ENCODE data around the gene FCRL6. TPM values are rescaled to one million over a fixed set of nuclear protein-coding genes. Genes with fewer than 3 reads are reported as not detected.

FCRL6 gene
- total RNA-seq, 1 donor from 2014 or later: not detected

DNA sequence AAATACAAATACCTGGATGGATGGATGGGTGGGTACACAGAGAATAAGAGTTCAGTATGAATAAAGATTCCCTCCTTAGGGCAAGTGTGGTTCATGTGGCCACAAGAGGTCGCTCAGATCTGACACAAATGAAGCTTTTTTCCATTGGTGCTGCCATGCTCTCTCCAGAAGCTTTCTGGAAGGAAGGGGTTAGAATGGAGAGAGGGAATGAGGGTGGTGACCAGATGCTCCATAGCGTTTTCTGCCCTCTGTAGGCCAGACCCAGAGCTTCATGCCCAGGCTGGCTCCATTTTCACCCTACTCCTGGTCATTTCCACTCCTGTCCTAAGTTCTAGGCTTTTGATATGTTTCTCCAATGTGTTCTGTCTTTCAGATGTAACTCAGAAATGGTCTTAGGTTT is 3.3 kb upstream of the FCRL6 start:
- intact Hi-C loops (cut with micrococcal nuclease): loop anchor here (1.0 kb wide), 3 partner anchors 92 to 208 kb away; no protein-coding TSS in a partner anchor

DNA sequence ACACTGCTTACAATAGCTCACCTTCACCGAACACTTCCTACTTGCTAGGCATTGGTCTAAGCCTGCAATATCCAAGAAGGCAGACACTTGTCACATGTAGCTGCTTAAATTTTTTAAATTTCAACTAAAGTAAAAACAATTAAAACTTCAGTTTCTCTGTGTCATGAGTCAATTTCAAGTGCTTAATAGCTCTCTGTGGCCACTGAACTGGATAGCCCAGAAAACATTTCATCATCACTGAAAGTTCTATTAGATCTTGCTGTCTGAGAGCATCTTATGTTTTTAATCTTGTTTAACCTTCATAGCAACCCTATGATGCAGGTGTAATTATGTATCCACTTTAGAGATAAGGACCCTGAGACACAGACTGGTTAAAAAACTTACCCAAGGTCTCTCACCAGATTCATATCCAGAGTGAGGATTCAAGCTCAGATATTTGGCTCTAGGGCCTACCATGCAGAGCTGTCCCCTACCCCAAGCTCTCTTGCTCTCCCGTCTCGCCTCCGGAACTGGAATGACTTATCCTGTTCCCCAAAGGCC is 2.6 kb upstream of the FCRL6 start:
- intact Hi-C loops (cut with micrococcal nuclease): no loop called here

DNA sequence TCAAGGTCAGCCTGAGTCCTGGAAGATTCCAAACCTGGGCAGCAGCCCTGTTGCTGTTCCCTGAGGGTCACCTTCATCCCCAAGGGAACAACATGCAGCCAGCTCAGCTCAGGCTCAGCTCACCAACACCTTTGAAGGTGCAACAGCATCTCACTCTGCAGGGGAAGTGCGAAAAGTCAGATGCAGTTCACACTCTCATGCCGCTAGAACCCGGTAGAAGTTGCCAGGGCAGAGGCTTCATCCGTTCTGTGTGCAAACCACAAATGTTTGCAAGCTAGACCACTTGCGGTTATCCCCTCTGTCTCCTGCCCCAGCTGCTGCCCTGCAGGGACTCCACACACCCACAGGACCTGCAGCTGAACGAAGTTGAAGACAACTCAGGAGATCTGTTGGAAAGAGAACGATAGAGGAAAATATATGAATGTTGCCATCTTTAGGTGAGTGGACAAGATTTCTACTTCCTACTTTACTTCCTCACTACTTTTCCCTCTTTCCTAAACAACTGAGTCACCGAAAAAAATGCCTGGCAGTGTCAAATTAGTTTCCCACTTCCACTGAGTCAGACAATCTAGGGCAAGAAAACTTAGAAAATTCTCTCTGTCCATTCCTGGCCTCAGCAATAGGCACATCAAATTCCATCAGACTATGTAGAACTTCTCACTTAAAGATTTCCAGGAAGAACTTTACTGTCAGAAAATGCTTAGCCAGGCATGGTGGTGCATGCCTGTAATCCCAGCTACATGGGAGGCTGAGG is 1.8 kb upstream of the FCRL6 start:
- intact Hi-C loops (cut with micrococcal nuclease): no loop called here

DNA sequence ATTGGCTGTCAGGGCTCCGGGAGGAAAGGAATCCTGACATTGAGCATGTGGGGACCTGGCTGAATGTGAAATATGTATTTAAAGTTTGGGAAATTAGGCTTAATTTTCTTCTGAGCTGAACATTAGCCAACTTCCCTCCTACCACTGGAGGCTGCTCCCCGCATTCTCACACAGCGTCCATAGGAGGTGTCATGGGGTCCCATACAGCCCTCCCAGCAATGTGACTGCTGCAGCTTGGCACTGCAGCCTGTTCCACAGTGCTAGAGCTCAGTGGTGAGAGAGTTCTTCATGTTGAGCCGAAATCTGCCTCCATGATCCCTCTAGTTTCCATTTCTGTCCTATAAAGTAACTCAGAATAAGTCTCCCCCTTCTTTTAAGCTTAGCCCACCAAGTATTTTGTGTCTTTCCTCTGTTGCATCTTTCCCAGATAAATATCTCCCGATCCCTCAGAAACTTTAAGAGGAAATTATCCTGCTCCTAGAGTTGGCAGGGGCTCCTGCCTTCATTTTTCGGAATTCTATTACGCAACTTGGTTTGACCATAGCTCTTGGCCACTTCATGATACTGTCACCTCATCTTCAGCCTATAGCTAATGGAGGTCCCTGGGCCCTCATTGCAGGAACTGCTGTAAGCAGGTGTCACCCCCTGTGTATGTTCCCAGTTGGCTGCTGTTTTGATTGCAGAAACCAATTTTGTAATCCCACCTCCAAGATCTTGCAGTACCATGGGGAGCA is 2.0 kb downstream of the FCRL6 start:
- intact Hi-C loops (cut with micrococcal nuclease): no loop called here

DNA sequence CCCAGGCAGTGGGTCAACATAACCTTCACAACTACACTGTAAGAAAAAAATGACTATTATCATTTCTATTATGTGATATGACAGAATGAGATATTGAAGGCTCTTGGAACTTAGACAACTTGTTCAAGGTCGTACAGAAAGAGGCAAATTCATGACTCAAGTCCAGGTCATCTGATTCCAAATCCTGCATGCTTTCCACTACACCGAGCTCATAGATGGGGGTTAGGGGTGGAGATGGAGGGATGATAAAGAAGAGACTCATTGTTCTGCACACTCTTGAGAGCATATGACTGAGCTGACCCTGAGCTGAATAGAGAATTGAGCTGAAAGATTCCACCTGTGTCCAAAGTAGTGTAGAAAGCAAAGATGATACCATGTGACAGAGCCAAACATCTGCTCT is 2.8 kb downstream of the FCRL6 start:
- intact Hi-C loops (cut with micrococcal nuclease): no loop called here

DNA sequence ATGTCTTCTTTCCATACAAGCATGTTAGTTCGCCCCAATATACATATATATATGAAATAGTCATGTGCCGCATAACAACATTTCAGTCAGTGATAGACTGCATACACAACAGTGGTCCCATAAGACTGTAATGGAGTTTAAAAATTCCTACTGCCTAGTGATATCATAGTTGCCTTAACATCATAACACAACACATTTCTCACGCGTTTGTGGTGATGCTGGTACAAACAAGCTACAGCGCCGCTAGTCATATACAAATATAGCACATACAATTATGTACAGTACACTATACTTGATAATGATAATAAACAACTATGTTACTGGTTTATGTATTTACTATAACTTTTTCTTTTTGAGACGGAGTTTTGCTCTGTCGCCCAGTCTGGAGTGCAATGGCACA is 13.8 kb downstream of the FCRL6 start:
- intact Hi-C loops (cut with micrococcal nuclease): no loop called here

DNA sequence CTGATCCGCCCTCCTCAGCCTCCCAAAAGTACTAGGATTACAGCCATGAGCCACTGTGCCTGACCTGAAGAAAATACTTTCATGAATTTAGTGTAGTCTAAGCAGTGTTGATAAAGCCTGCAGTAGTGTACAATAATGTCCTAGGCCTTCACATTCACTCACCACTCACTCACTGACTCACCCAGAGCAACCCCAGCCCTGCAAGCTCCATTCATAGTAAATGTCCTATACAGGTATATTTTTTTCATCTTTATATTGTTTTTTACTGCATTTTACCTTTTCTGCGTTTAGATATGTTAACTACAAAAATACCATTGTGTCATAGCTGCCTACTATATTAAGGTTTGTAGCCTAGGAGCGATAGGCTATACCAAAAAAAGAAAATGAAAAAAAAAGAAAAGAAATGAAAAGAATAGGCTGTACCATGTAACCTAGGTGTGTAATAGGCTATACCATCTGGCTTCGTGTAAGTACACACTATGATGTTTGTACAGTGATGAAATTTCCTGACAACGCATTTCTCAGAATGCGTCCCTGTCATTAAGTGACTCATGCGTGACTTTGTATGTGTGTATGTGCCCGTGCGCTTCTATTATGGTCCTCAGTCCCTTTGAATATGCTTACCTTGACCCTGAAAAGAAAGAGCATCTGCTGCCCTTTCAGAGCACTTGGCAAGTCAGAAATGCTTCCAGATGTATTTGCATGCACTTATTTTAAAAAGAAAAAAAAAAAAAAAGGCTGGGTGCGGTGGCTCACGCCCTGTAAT is 15.3 kb downstream of the FCRL6 start:
- intact Hi-C loops (cut with micrococcal nuclease): no loop called here

DNA sequence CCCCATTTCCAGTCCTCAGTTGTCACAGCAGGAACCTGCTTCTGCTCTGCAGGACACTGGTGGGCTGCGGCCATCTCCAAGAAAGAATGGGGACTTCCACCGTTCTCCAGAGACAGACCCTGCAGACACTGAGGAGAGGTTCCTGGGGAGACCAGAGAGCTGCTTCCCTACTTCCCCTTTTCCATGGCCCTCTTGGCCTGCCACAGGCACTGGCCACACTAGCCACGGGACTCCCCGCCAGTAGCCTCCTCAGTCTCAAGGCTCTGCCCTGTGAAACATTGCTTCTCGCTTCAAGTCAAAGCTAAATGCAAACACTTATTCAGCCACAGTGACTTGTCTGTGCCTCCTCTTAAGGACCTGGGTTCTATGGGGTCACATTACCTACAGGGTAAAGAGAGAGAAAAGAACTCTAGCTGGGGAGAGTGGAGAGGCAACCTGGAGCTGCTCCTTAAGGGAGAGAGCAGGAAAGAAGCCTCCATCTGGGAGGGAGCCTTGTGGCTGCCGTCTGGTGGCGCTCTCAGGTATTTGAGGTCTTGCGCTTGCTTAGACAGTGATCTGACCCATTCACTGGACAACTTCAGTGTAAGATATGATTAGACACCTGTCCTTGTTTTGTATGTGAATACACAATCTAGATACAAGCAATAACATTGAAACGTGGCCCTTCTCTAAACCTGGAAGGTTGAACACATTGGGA is 19.2 kb downstream of the FCRL6 start:
- intact Hi-C loops (cut with micrococcal nuclease): no loop called here

DNA sequence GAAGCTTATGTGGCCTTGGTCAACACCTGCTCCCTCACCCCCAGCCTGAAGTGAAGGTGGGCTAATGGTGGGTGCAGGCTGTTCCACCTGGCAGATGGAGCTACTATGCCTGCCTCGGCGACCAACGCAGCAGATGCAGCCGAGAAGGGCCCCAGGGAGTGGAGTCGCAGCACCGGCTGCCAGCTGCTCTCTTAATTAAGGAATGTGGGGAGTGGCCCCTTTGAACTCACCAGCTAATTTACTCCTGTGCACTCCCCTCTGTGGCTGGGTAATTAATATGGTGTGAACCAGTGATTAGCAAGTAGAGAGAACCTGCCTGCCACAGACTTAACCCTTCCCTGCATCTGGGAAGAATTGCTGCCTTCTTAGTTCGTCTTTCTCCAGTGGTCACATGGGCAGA is 21.2 kb downstream of the FCRL6 start:
- intact Hi-C loops (cut with micrococcal nuclease): no loop called here

DNA sequence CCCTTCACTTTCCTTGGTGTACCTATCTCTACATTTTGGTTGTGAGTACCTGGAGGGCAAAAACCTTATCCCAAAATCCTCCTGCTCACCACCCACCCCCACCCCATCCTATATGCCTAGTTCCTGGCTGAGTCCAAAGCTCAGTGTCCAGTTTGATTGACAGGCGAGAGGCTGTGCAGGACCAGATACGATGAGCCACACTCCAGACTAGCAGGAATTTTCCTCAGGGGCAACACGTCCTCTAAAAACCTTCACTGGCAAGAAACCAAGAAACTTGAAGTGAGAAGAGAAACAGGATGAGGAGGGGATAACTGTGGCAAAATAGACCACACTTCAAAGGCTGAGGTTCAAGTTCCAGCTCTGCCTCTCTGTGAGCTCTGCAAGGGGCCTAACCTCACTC is 23.4 kb downstream of the FCRL6 start:
- intact Hi-C loops (cut with micrococcal nuclease): no loop called here

DNA sequence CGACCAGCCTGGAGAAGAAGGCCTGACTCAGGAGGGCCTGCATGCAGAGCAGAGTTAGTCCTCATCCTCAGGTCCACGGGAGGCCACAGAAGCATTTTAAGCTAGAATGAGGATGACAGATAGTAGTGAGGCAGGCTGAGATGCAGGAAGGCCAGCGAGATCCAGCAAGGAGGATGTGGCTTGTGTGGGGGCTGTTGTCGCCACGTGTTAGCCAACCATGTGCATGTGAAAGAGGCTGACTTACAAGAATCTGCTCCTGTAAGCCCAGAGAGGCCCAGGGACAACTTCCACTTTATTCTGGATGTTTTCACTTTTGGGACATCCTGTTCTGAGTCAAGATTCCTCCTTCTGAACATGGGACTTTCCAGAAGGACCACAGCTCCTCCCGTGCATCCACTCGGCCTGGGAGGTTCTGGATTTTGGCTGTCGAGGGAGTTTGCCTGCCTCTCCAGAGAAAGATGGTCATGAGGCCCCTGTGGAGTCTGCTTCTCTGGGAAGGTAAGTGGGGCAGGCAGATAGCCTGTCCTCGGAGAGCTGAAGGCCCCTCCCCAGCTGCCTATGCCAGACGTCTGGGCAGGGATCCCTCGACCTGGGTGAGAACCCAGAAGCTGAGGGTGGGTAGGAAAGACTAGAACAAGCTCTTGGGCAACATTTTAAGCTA is 24.4 kb downstream of the FCRL6 start, which contains the start of gene SLAMF8:
SLAMF8 (plus strand) TSS at position 433 of the 661 bp plus-strand sequence; CDS start at position 459, 26 bp downstream.
- intact Hi-C loops (cut with micrococcal nuclease): no loop called here

DNA sequence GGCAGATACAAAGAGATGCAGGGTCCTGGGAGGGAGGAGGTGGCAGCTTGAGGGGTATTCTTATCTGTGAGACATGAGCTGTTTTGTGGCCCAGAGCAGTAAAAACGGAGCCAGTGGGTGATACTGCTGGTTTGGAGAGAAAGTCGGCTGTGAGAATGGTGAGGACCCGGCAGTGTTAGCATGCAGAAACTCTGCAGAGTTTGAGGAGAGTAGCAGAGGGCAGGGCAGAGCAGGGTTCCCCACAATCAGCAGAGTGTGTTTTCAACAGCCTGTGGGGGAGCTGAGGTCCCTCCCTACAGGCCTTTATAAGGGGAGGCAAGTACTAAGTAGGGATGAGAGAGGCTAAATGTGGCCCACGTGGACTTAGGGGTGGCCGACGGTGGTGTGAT is 24.9 kb downstream of the FCRL6 start:
- intact Hi-C loops (cut with micrococcal nuclease): no loop called here

DNA sequence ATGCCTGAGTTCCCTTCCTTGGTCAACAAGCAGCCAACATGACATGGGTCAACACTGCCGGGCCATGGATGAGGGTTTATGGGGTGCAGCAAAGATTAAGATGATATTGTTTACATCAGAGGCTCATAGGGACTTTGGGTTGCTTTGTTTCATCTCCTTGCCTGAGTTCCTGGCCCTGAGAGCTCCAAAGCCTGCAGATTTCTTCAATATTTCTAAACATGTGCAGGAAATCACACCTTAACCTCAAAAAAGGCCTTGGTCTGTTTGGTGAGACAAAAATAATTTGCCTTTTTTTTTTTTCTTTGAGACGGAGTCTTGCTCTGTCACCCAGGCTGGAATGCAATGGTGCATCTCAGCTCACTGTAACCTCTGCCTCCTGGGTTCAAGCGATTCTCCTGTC is 25.4 kb downstream of the FCRL6 start:
- intact Hi-C loops (cut with micrococcal nuclease): no loop called here

DNA sequence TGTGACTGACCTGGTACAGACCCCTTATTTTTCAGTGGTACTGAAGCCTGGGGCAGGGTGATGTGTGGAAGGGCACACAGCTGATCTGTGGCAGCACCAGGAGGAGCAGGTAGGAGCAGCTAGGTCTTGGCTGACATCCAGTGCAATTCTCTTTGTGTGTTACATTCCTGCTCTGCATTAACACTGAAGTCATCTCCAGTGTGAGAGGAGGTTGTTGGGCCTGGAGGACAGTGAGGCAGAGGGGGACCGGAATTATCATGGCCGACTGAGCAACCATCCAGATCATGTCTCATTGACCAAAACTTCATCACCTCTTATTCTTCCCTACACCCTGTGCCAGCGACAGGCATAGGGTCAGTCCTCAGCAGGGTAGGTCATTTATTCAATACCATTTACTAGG is 26.0 kb downstream of the FCRL6 start:
- intact Hi-C loops (cut with micrococcal nuclease): no loop called here

DNA sequence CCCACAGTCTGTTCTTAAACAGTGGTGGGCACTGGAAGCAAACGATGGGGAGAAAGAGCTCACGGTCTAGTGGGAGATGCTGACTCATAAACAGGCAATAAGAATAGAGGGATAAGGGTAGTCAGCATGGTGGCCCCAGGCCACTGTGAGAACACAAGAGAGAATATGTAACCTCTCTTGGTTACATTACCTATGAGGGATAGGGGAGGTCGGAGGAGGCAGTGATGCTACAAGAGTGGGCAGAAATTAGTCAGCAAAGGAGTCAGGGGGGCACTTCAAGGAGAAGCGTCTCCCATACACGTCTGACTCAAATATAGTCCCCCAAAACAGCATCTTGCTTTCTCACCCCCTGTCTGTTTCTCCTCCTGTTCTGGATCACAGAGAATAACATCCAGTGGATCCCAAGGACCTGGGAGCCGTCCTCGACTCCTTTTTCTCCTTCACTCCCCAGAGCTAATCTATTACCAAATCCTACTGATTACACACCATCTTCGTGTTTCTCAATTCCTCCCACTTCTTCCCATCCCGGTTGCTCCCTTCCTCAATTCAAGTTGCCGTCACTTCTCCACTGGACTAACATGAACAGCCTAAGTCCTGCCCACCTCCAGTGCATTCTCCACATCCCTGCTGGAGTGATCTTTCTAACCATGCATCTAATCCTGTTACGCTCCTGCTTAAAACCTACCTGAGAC is 26.6 kb downstream of the FCRL6 start:
- intact Hi-C loops (cut with micrococcal nuclease): no loop called here

DNA sequence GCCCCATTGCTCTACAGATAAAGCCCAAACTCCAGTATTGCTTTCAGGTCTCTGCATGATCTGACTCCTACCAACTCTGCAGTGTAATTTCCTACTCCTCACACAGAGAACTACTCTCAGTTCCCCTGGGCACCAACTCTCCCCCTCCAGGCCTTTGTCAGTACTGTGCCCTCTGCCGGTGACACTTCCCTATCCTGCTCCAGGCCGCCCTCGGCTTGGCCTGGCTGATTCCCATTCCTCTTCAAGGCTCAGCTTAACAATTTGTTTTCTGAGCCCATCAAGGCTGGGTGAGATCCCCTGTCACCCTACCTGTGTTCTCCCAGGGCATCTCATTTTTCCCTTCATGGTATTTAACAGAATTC is 27.1 kb downstream of the FCRL6 start:
- intact Hi-C loops (cut with micrococcal nuclease): no loop called here

DNA sequence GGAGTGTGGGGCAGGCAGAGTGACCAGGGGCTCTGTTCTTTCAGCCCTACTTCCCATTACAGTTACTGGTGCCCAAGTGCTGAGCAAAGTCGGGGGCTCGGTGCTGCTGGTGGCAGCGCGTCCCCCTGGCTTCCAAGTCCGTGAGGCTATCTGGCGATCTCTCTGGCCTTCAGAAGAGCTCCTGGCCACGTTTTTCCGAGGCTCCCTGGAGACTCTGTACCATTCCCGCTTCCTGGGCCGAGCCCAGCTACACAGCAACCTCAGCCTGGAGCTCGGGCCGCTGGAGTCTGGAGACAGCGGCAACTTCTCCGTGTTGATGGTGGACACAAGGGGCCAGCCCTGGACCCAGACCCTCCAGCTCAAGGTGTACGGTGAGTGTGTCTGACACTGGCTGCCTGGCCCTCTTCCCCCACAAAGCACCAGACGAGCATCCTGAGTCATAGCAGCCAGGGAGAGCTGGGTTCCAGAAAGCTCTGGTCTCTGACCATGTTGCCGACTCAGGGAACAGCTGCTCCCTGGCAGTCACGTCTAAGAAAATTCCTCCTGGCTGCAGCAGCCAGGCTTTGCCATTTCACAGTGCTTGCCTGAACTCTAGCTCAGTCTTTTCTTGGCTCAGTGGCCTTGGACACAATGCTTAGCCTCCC is 27.8 kb downstream of the FCRL6 start:
- intact Hi-C loops (cut with micrococcal nuclease): no loop called here

DNA sequence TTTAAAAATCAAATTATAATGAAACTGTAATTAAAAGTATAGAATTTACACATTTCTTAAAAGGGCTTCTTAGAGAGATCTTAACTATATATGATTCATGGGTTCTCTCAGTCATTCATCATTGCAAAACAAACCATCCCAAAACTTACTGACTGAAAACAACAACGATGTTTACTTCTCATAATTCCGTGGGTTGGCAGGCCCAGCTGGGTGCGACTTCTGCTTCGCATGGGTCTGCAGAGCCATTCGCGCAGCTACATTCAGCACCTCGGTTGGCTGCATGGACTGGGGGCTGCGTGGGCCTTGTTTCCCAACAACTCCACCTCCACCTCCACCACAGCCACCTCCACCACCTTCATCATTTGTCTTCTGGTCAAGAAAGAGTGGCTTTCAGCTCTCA is 28.6 kb downstream of the FCRL6 start:
- intact Hi-C loops (cut with micrococcal nuclease): no loop called here

DNA sequence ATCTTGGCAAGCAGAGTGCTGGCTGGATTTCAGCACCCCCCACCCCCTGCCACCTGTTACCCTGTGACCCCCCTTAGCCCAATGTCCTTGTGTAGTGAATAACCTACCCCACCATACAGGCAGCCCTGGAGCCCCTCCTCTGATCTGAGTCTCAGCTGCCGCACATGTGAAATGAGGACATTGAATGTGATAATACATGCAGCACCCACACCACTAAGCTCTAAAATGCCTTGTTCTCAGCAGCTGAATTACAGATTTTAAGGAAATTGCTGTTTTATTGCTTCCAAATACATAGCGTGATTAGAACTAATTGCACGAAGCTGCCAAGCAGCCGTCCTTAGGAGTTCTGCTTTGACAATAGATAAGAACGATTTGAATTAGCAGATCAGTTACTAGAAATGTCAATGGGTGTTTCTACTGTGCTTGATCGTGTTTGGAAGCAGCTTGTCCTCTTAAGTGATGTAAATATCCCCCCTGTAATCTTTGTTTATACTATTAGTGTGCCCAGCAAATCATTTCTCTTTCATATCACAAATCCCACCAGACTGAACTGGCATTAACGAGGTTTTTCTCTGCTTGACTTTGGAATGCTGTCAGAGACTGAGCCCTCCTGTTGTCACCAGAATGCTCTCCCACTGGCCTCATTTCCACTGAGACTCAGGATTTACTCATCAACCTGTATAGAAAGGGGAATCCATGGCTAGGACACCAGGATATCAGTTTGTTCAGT is 29.4 kb downstream of the FCRL6 start:
- intact Hi-C loops (cut with micrococcal nuclease): no loop called here
